ENCODE data around the gene BAHCC1. TPM values are rescaled to one million over a fixed set of nuclear protein-coding genes. Genes with fewer than 3 reads are reported as not detected.

BAHCC1 gene
- total RNA-seq, 1 donor from 2014 or later, result 13.7 TPM

DNA sequence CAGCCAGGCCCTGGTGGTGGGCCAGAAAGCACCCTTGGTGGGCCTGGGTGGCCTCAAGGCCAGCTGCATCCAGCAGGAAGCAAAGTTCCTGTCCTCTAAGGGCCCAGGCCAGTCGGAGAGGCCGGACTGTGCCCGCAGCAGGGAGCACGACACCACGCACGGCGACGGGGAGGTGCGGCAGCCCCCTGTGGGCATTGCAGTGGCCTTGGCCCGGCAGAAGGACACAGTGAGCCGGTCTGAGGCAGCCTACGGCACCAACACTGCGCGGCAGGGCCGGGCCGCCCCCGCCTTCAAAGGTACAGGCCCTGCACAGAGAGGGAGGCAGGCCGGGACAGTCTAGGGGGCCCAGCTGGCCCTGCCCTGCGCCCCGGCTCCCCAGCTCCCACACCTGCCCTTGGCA lies 48.0 kb downstream of the BAHCC1 start:
- DNase-seq, result no peak

DNA sequence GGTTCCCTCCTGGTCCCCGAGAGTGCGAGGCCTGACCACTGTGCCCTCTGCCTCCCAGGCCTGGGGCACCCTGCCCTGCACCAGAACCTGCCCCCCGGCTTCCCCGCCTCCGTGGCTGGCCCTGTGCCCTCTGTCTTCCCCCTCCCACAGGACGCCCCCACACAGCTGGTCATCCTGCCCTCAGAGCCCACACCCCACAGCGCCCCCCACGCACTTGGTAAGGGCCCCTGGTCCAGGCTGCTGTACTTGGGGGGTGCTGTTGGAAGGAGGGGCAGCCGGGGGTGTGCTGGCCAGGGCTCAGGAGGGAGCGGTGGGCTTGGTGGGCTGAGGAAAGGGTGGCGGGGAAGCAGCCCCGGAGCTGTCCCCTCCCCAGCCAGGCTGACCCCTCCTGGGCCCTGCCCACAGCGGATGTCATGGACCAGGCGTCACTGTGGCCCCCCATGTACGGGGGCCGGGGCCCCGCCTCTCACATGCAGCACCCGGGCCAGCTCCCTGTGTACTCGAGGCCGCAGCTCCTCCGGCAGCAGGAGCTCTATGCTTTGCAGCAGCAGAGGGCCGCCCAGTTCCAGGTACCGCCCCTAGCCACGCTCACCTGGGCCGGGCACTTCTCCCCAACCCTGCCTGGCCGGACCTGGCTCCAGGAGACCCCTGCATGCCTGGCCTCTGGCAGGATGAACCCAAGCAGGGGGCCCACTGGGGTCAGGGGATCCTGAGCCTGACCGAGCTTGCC lies 49.5 kb downstream of the BAHCC1 start:
- no peak for DNase-seq

DNA sequence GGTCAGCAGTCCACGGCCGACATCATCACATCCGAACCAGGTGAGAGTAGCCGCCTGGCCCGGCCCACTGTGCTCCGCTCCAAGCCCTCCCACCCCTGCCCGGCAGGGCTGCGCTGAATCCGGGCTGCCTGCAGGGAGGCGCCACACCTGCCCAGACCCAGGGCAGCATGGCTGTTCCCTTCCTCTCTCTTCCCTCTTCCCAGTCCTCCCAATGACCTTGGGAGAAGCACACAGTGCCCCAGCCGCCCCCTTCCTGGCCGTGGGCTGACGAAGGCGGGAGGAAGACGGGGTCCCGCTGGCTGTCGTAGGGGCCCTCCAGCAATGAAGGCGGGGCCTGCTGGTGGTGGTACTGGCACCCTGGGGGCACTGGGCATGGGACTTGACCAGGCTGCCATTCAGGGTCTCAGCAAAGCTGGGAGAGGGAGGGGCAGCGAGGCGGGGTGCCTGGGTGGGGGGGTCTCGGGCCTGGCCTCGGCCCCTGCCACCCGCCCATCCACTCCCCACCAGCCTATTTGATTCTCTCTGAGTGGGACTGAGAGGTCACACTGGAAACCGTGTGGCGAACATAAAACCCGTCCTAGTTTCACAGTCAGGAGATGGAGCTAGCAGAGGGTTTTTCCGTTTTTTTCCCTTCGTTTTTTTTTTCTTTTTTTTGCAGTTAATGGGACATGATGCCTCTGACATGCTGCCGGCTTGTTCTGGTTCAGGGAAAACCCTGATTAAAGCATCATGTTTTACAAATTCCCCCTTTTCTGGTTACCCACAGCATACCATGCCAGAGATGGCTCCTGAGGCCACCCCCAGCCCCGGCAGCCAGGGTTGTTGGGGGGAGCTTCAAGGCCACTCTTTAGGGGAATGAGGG lies 50.6 kb downstream of the BAHCC1 start:
- no peak for DNase-seq

DNA sequence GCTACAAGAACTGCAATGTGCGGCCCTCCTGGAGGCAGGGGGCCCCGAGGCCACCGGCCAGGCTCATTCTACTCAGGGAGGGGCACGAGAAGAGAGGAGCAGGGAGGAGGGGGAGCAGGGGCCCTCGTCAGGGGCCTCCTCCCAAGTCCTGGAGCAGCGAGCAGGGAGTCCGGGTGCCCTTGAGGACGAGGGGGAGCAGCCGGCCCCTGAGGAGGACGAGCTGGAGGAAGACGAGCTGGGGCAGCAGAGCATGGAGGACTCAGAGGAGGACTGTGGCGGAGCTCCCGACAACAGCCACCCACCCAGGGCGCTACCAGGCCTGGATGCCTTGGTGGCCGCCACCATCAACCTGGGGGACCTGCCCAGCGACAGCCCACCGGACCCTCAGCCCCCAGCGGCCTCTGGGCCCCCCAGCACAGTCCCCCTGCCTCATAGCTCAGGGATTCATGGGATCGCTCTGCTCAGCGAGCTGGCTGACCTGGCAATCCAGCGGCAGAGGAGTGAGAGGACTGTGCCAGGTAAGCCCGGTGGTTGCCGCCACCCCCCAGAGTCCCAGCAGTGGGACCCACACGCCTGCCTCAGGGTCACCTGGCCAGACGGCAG lies 52.2 kb downstream of the BAHCC1 start:
- no peak for DNase-seq

- no peak for DNase-seq
Observed at GRCh38 chr17:81448442-81448841, 53.2 kb downstream of the BAHCC1 start.

DNA sequence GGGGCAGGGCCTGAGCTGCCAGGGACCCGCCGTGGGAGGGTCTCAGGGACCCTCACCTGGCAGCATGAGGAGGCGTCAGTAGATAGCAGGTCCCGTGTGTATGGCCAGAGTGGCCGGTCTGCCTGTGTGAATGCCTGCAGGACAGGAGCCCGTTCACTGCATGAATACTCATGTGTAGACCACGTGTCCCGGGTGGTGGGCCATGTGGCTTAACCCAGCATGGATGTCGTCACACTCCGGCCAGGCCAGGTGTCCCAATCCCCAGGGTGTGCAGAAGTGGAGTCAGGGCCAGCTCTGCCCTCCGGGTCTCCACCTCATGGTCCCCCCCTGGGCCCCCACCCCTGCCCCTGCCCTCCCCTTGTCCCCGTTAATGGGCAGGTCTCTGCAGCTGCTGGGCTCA lies 53.7 kb downstream of the BAHCC1 start:
- peak; percentile 32 for DNase-seq

DNA sequence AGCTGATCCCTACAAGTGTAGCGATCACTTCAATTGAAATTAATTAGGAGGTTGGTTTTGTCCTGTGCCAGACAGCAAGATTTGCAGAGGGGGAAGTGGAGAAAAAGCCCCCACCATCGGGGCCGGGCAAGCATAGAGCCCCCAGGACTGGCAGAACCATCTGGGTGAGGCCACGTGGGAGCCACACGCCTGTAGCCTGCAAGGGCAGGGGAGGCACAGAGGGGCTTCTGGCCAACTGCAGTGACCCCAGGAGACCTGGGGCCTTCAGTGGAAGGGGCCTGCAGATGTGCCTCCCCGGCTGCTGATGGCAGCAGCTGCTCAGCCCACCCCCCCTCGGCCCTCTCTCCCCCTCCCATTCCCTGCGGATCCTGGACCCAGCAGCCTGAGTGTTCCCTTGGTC lies 54.1 kb downstream of the BAHCC1 start:
- peak; percentile 64 for DNase-seq

DNA sequence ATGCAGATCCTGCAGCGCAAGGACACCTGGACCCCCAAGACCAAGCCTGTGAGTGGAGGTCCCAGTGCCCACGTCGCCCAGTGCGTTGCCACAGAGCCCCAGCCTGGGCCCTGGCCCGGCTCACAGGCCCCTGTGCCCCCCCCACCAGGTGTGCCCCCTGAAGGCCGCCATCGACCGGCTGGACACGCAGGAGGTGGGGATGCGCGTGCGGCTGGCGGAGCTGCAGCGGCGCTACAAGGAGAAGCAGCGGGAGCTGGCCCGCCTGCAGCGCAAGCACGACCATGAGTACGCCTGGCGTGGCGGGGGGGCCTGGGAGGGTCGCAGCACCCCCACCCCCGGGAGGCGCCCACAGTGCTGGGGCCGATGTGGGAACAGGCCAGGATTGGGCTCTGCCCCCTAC lies 56.6 kb downstream of the BAHCC1 start:
- no peak for DNase-seq

- no peak for DNase-seq
Observed at GRCh38 chr17:81452551-81452950, 57.3 kb downstream of the BAHCC1 start.

DNA sequence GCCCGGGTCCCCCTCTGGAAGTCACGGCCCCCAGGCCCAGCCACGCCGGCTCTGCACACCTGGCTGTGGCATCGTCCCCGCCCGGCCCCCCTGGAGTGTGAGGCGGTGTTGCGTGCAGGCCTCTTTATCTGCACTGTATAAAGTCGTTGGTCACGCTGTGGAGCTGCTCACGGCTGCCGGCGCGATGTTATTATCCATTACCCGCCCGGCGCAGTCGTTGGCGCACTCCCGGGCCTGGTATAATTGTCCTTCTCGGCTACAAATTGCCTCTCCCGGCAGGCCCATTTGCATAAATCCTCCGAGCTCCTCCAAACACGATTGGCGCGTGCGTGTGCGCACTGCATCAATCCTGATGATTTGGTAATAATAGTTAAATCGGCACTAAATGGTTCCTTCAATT lies 57.8 kb downstream of the BAHCC1 start:
- no peak for DNase-seq

GRCh38 chr17:81453712-81454111 lies 58.5 kb downstream of the BAHCC1 start:
- DNase-seq, result no peak

DNA sequence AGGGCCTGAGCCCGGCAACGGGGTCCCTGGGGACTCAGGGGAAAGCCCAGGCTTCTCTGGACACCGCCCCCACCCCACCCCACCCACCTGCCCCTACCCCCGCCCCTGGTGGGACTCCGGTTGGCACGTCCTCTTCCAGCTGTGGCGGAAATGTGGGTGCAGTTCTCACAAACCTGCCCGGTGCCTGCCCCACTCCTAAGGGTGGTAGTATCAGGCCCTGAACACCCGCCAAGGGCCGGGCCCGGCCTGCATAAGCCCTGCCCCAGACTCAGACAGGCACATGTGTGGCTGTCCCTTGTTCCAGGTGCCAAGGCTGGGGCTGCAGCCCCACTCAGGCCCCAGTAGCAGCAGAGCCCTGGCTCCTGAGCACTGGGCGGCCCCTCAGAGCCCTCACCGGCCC lies 59.2 kb downstream of the BAHCC1 start:
- DNase-seq, result no peak

GRCh38 chr17:81455387-81455786 lies 60.1 kb downstream of the BAHCC1 start:
- DNase-seq, result no peak

- DNase-seq, result no peak
Observed at GRCh38 chr17:81456091-81456490, 60.8 kb downstream of the BAHCC1 start.

DNA sequence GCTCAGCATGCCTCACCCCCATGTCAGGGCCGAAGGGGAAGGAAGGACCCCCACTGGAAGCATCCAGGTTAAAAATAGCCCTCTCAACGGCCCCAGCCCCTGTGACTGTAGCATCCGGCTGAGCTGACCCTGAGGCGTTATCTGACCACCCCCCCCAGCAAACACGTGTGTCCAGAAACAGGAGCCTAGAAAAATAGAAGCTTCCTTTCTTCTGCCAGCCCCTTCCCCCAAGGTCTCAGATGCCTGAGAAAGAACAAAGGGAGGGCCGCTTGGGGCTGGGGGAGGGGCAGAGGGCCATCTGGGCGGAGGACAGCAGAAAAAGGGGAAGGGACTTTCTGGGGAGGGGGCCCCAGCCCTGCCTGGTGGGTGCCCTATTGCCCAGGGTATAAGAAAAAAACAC lies 61.5 kb downstream of the BAHCC1 start:
- no peak for DNase-seq

DNA sequence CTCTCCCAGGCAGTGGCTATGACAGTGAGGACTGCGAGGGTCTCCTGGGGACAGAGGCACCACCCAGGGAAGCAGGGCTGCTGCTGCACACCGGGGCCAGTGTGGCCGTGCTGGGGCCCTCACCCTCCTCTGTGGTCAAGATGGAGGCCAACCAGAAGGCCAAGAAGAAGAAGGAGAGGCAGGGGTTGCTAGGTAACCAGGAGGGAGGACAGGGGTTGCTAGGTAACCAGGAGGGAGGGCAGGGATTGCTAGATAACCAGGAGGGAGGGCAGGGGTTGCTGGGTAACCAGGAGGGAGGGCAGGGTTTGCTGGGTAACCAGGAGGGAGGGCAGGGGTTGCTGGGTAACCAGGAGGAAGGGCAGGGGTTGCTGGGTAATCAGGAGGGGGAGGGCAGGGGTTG lies 62.1 kb downstream of the BAHCC1 start:
- no peak for DNase-seq

DNA sequence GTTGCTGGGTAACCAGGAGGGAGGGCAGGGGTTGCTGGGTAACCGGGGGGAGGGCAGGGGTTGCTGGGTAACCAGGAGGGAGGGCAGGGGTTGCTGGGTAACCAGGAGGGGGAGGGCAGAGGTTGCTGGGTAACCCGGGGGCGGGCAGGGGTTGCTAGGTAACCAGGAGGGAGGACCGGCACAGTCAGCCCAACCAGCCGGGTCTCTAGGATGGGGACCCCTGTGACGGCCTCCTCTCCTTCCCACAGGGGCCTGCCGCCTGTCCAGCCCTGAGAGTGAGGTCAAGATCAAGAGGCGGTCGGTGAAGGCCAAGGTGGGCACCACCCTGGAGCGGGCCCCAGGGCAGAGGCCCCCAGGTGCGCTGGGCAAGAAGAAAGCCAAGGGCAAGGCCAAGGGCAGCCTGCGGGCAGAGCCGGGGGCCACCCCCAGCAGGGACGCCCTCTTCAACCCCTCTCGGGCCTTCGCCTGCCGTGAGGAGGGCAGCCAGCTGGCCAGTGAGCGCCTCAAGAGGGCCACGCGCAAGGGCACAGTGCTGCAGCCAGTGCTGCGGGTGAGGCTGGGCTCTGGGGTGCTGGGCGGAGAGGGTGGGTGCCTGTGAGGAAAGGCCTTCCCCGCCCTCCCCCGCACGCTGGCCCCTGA lies 62.8 kb downstream of the BAHCC1 start:
- no peak for DNase-seq

DNA sequence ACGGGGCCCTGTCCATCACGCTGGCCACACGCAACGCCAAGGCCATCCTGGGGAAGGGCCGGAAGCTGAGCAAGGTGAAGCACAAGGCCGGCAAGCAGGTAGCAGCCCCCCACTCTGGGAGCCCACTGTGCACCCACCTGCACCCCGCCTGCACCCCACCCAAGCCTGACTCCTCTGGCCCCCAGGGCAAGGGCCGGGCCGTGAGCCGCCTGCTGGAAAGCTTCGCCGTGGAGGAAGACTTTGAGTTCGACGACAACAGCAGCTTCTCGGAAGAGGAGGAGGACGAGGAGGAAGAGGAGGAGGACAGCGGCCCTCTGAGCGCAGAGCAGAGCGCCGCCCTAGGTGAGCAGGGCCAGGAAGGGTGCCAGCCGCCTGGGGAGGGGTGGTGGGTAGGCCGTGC lies 63.4 kb downstream of the BAHCC1 start:
- no peak for DNase-seq

GRCh38 chr17:81459224-81459623 lies 64.0 kb downstream of the BAHCC1 start:
- no peak for DNase-seq

GRCh38 chr17:81459864-81460263 lies 64.6 kb downstream of the BAHCC1 start:
- DNase-seq, result no peak

- no peak for DNase-seq
Observed at GRCh38 chr17:81460856-81461460, 65.7 kb downstream of the BAHCC1 start.

Data from tongue (tissue), 2 donors.